Measurements from ENCODE around the gene MROH2B. TPM values are rescaled to one million over a fixed set of nuclear protein-coding genes. Genes with fewer than 3 reads are reported as not detected.

Gene MROH2B
- total RNA-seq, 4 donors from 2014 or later = 0.27 TPM; not detected in 3

- Histone ChIP-seq H3K4me1 (no peaks in the 10 kb centered on the region), H3K9me3 (no peaks in the 10 kb centered on the region), H3K27me3 (no peaks in the 10 kb centered on the region), H3K36me3 (no peaks in the 10 kb centered on the region), H3K4me3 (replicated peaks in 1 of 3) (no peak overlapping the region), H3K27ac (no peak overlapping the region)
- no peak for DNase-seq
- intact Hi-C loops (cut with DNase I) = no loop called here
- 56 to 59% methylated on average over 3 of the region's 3 CpGs for WGBS, 2 donors
- TF ChIP-seq POLR2A (IDR thresholded peaks at IDR 0.05) (no peak), CTCF (IDR thresholded peaks at IDR 0.05) (no peak)
Measured at GRCh38 chr5:40973364-40974004, 97.7 kb downstream of the MROH2B start.

GRCh38 chr5:40972434-40972833, 98.7 kb downstream of the MROH2B start:
- intact Hi-C loops (cut with DNase I) = no loop called here
- WGBS, 2 donors = 57 to 61% methylated on average over 2 of the region's 2 CpGs
- no peaks in the 10 kb centered on the region for H3K36me3 ChIP-seq
- no peak for DNase-seq
- H3K27ac ChIP-seq = no peak overlapping the region
- H3K9me3 ChIP-seq = no peaks in the 10 kb centered on the region
- TF ChIP-seq CTCF (IDR thresholded peaks at IDR 0.05) (no peak), POLR2A (IDR thresholded peaks at IDR 0.05) (no peak)
- no peaks in the 10 kb centered on the region for H3K4me1 ChIP-seq
- no peaks in the 10 kb centered on the region for H3K27me3 ChIP-seq
- no peak overlapping the region for H3K4me3 ChIP-seq (replicated peaks in 1 of 3)

- no peak for TF ChIP-seq CTCF (IDR thresholded peaks at IDR 0.05)
- TF ChIP-seq POLR2A (IDR thresholded peaks at IDR 0.05) = no peak
- DNase-seq = no peak
- no peaks in the 10 kb centered on the region for H3K36me3 ChIP-seq
Measured at GRCh38 chr5:40962207-40962955, 108.8 kb downstream of the MROH2B start.

GRCh38 chr5:40960037-40960436, 111.1 kb downstream of the MROH2B start:
- Histone ChIP-seq H3K36me3 (no peaks in the 10 kb centered on the region), H3K27me3 (no peaks in the 10 kb centered on the region), H3K4me1 (no peaks in the 10 kb centered on the region), H3K4me3 (replicated peaks in 1 of 3) (no peak overlapping the region), H3K9me3 (no peaks in the 10 kb centered on the region), H3K27ac (no peak overlapping the region)
- intact Hi-C loops (cut with DNase I) = no loop called here
- DNase-seq = no peak
- TF ChIP-seq CTCF (IDR thresholded peaks at IDR 0.05) (no peak), POLR2A (IDR thresholded peaks at IDR 0.05) (no peak)
- 86 to 92% methylated on average over 1 of the region's 1 CpG for WGBS, 2 donors

More at GRCh38 chr5:40962207-40962955, 108.8 kb downstream of the MROH2B start:
- no peaks in the 10 kb centered on the region for H3K4me1 ChIP-seq
- intact Hi-C loops (cut with DNase I) = no loop called here
- 65 to 80% methylated on average over 4 of the region's 4 CpGs for WGBS, 2 donors
- H3K27ac ChIP-seq = no peak overlapping the region
- no peaks in the 10 kb centered on the region for H3K27me3 ChIP-seq
- no peak overlapping the region for H3K4me3 ChIP-seq (replicated peaks in 1 of 3)
- no peaks in the 10 kb centered on the region for H3K9me3 ChIP-seq

- DNase-seq = no peak
- TF ChIP-seq POLR2A (IDR thresholded peaks at IDR 0.05) (no peak), CTCF (IDR thresholded peaks at IDR 0.05) (no peak)
- H3K9me3 ChIP-seq = no peaks in the 10 kb centered on the region
- 92 to 93% methylated on average over 5 of the region's 5 CpGs for WGBS, 2 donors
- no peaks in the 10 kb centered on the region for H3K36me3 ChIP-seq
- H3K4me3 ChIP-seq (replicated peaks in 1 of 3) = no peak overlapping the region
- H3K4me1 ChIP-seq = no peaks in the 10 kb centered on the region
- no peaks in the 10 kb centered on the region for H3K27me3 ChIP-seq
- intact Hi-C loops (cut with DNase I) = no loop called here
- H3K27ac ChIP-seq = no peak overlapping the region
Measured at GRCh38 chr5:40958811-40959210, 112.3 kb downstream of the MROH2B start.

All from thyroid gland (tissue), 4 donors.